ENCODE data around the gene DAPL1.

The DAPL1 gene

GRCh38 chr2:158782136-158782535 is 13.0 kb upstream of the DAPL1 start:
- TF ChIP-seq CTCF (IDR thresholded peaks at IDR 0.05; ENCODE audit: low read depth, low read length): no peak
- no peak for TF ChIP-seq EZH2phosphoT487 (IDR thresholded peaks at IDR 0.05; ENCODE audit: low read depth)
- Histone ChIP-seq H3K4me2 (ENCODE audit: low read length) (no peak overlapping the region), H4K20me1 (ENCODE audit: insufficient read depth, low read length) (no peaks in the 10 kb centered on the region), H3K27ac (ENCODE audit: low read length) (no peak overlapping the region), H3K36me3 (replicated peaks; ENCODE audit: low read depth, low read length) (no peaks in the 10 kb centered on the region), H3K4me3 (ENCODE audit: low read length) (no peak overlapping the region), H2AFZ (ENCODE audit: low read depth, low read length) (no peak overlapping the region), H3K27me3 (ENCODE audit: low read depth, low read length) (peaks cover 11% of the 10 kb centered on the region), H3K4me1 (ENCODE audit: low read length) (no peaks in the 10 kb centered on the region), H3K9ac (ENCODE audit: low read length) (no peak overlapping the region), H3K79me2 (ENCODE audit: low read length) (no peaks in the 10 kb centered on the region), H3K9me3 (ENCODE audit: insufficient read depth, low read length) (no peaks in the 10 kb centered on the region)

GRCh38 chr2:158782616-158783015 is 12.5 kb upstream of the DAPL1 start:
- no peak overlapping the region for H3K4me2 ChIP-seq (ENCODE audit: low read length)
- H3K79me2 ChIP-seq (ENCODE audit: low read length): no peaks in the 10 kb centered on the region
- H3K4me1 ChIP-seq (ENCODE audit: low read length): no peaks in the 10 kb centered on the region
- no peak overlapping the region for H3K9ac ChIP-seq (ENCODE audit: low read length)
- H2AFZ ChIP-seq (ENCODE audit: low read depth, low read length): no peak overlapping the region
- no peak overlapping the region for H3K4me3 ChIP-seq (ENCODE audit: low read length)
- TF ChIP-seq CTCF (IDR thresholded peaks at IDR 0.05; ENCODE audit: low read depth, low read length) (no peak), EZH2phosphoT487 (IDR thresholded peaks at IDR 0.05; ENCODE audit: low read depth) (no peak)
- H4K20me1 ChIP-seq (ENCODE audit: insufficient read depth, low read length): no peaks in the 10 kb centered on the region
- peaks cover 11% of the 10 kb centered on the region for H3K27me3 ChIP-seq (ENCODE audit: low read depth, low read length)
- no peak overlapping the region for H3K27ac ChIP-seq (ENCODE audit: low read length)
- no peaks in the 10 kb centered on the region for H3K36me3 ChIP-seq (replicated peaks; ENCODE audit: low read depth, low read length)
- H3K9me3 ChIP-seq (ENCODE audit: insufficient read depth, low read length): no peaks in the 10 kb centered on the region

GRCh38 chr2:158783923-158784322 is 11.2 kb upstream of the DAPL1 start:
- no peaks in the 10 kb centered on the region for H4K20me1 ChIP-seq (ENCODE audit: insufficient read depth, low read length)
- H3K9ac ChIP-seq (ENCODE audit: low read length): no peak overlapping the region
- no peaks in the 10 kb centered on the region for H3K9me3 ChIP-seq (ENCODE audit: insufficient read depth, low read length)
- no peaks in the 10 kb centered on the region for H3K79me2 ChIP-seq (ENCODE audit: low read length)
- no peaks in the 10 kb centered on the region for H3K36me3 ChIP-seq (replicated peaks; ENCODE audit: low read depth, low read length)
- H3K27ac ChIP-seq (ENCODE audit: low read length): no peak overlapping the region
- no peak overlapping the region for H2AFZ ChIP-seq (ENCODE audit: low read depth, low read length)
- peaks cover 13% of the 10 kb centered on the region for H3K27me3 ChIP-seq (ENCODE audit: low read depth, low read length)
- no peak overlapping the region for H3K4me2 ChIP-seq (ENCODE audit: low read length)
- no peak overlapping the region for H3K4me3 ChIP-seq (ENCODE audit: low read length)
- TF ChIP-seq CTCF (IDR thresholded peaks at IDR 0.05; ENCODE audit: low read depth, low read length) (no peak), EZH2phosphoT487 (IDR thresholded peaks at IDR 0.05; ENCODE audit: low read depth) (no peak)
- no peaks in the 10 kb centered on the region for H3K4me1 ChIP-seq (ENCODE audit: low read length)

- H2AFZ ChIP-seq (ENCODE audit: low read depth, low read length): no peak overlapping the region
- H3K9ac ChIP-seq (ENCODE audit: low read length): no peak overlapping the region
- no peak overlapping the region for H3K4me3 ChIP-seq (ENCODE audit: low read length)
- no peak overlapping the region for H3K27ac ChIP-seq (ENCODE audit: low read length)
- H4K20me1 ChIP-seq (ENCODE audit: insufficient read depth, low read length): no peaks in the 10 kb centered on the region
- no peaks in the 10 kb centered on the region for H3K9me3 ChIP-seq (ENCODE audit: insufficient read depth, low read length)
- H3K36me3 ChIP-seq (replicated peaks; ENCODE audit: low read depth, low read length): no peaks in the 10 kb centered on the region
- H3K27me3 ChIP-seq (ENCODE audit: low read depth, low read length): peaks cover 8% of the 10 kb centered on the region; the same call in 1 of the 2 replicates
- H3K4me2 ChIP-seq (ENCODE audit: low read length): no peak overlapping the region
- H3K79me2 ChIP-seq (ENCODE audit: low read length): no peaks in the 10 kb centered on the region
- H3K4me1 ChIP-seq (ENCODE audit: low read length): no peaks in the 10 kb centered on the region
- TF ChIP-seq CTCF (IDR thresholded peaks at IDR 0.05; ENCODE audit: low read depth, low read length): no peak
- no peak for TF ChIP-seq EZH2phosphoT487 (IDR thresholded peaks at IDR 0.05; ENCODE audit: low read depth)
Measured at GRCh38 chr2:158786897-158787296, 8.2 kb upstream of the DAPL1 start.

All from OCI-LY3 (cell line).